GM13976 (cell line): ENCODE measurements around the gene CASKIN2.

Source experiments
- DNase-seq: peaks from one replicate; pipeline ENCODE4 v3.0.0; 2012; ENCODE audit warnings: low spot score
- in situ Hi-C: fragments of 300-500 bp; cut with MboI; formaldehyde crosslinking; loops from one replicate; pipeline ENCODE4 v1.12.0; 2022; ENCODE audit warnings: low sequenced_read_pairs, mixed read lengths, inconsistent platforms; ENCODE audit not compliant: unreplicated experiment
- TF ChIP-seq, protein P1 (sequence below): IDR thresholded peaks from 2 replicates; pipeline ENCODE4 v1.5.1; 2012; ENCODE audit warnings: borderline replicate concordance, mild to moderate bottlenecking; ENCODE audit not compliant: insufficient read depth; ENCODE audit errors: extremely low read depth, missing control alignments, control extremely low read depth

Gene CASKIN2

DNA sequence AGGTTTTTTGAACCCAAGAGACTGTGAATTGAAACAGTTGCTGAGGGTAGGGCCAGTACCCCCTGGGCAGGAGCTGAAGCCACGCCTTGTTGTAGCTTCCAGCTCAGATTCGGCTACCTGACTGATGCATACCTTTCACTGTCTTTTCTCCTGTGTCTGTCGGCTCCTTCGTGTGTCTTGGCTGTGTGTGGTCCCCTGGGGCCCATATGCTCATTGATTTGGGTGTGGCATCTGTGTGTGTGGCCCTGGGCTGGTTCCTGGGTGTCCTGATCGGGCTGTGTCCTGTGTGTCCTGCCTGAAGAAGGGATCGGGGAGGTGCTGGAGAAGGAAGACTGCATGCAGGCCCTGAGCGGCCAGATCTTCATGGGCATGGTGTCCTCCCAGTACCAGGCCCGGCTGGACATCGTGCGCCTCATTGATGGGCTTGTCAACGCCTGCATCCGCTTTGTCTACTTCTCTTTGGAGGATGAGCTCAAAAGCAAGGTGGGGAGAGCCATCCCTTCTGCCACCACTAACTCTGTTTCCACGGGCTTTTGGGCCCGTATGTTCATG lies 20.9 kb downstream of the CASKIN2 start:
- no peak for DNase-seq
- TF ChIP-seq, protein P1, sequence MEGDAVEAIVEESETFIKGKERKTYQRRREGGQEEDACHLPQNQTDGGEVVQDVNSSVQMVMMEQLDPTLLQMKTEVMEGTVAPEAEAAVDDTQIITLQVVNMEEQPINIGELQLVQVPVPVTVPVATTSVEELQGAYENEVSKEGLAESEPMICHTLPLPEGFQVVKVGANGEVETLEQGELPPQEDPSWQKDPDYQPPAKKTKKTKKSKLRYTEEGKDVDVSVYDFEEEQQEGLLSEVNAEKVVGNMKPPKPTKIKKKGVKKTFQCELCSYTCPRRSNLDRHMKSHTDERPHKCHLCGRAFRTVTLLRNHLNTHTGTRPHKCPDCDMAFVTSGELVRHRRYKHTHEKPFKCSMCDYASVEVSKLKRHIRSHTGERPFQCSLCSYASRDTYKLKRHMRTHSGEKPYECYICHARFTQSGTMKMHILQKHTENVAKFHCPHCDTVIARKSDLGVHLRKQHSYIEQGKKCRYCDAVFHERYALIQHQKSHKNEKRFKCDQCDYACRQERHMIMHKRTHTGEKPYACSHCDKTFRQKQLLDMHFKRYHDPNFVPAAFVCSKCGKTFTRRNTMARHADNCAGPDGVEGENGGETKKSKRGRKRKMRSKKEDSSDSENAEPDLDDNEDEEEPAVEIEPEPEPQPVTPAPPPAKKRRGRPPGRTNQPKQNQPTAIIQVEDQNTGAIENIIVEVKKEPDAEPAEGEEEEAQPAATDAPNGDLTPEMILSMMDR = no peak
- in situ Hi-C loops = no loop called here

DNA sequence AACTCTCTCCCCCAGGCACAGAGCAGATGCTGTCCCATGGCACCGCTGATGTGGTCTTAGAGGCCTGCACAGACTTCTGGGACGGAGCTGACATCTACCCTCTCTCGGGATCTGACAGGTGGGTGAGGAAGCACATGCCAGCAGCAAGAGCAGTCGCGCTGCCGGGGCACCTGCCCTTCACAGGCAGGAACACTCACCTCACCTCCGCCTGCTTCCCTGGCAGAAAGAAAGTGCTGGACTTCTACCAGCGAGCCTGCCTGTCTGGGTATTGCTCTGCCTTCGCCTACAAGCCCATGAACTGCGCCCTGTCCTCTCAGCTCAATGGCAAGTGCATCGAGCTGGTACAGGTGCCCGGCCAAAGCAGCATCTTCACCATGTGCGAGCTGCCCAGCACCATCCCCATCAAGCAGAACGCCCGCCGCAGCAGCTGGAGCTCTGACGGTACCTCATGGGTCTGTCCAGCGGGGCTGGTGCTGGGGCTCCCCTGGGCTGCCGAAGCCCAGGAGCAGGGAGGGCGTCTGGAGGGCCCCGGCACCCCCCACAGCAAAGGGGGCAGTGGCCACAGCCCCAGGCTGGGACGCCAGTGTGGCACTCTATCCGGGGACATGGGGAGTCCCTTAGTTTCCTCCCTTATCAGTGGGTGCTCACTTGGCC lies 21.7 kb downstream of the CASKIN2 start:
- TF ChIP-seq, protein P1 = no peak
- in situ Hi-C loops = no loop called here
- DNase-seq = no peak

DNA sequence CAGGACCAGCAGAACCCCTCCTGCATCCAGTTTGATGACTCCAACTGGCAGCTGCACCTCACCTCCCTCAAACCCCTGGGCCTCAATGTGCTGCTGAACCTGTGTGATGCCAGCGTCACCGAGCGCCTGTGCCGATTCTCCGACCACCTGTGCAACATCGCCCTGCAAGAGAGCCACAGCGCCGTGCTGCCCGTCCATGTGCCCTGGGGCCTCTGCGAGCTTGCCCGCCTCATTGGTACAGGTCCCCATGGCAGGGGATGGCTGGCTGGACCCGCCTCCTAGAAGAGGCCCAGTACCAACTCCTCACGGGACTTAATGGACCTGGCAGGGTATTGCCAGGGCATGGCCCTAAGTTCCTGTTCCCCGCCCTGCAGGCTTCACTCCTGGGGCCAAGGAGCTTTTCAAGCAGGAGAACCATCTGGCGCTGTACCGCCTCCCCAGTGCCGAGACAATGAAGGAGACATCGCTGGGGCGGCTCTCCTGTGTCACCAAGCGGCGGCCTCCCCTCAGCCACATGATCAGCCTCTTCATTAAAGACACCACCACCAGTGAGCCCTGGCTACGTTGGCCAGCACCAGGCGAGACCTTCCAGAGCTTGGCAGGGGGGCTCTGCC lies 22.7 kb downstream of the CASKIN2 start:
- no peak for DNase-seq
- in situ Hi-C loops = no loop called here

DNA sequence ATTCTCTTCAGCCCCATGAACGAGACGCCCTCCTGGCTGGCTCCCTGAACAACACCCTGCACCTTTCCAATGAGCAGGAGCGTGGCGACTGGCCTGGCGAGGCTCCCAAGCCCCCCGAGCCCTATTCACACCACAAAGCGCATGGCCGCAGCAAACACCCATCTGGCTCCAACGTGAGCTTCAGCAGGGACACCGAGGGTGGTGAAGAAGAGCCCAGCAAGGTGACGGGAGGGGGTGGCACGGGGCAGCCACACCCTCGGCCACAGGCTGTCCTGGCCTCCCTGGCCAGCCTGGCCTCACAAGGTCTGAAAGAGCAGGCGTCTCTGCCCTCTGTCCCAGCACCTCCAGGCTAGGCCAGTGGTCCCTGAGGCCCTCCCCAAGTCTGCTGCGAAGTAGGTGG lies 23.7 kb downstream of the CASKIN2 start:
- no peak for DNase-seq
- TF ChIP-seq, protein P1 = no peak
- in situ Hi-C loops = no loop called here

More for the DNA sequence above, 22.7 kb downstream of the CASKIN2 start:
- TF ChIP-seq, protein P1 = no peak

DNA sequence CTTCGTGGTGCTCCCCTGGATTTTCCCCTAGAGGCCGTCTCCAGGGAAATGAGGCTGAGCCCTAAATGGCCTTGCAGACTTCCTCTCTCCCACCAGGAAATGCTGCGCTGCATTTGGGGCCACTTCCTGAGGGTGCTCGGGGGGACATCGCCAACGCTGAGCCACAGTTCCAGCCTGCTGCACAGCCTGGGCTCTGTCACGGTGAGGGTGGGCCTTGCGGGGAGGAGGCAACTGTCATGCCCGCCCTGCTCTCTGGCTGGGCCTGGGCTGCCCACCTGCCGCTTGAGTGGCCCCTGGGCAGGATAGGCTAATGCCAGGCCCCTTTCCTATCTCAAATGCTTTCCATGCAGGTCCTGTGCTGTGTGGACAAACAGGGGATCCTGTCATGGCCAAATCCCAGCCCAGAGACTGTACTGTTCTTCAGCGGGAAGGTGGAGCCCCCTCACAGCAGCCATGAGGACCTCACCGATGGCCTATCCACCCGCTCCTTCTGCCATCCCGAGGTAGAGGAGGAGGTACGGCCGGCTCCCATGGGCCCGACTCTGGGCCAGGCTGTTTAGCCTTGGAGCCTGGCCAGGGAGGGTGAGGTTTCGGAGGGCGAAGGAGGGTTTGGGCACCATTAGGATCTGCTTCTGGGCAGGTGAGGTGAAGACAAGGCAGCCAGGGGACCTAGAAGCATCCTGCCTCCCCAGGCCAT lies 24.2 kb downstream of the CASKIN2 start:
- DNase-seq = no peak
- in situ Hi-C loops = no loop called here
- TF ChIP-seq, protein P1 = no peak

DNA sequence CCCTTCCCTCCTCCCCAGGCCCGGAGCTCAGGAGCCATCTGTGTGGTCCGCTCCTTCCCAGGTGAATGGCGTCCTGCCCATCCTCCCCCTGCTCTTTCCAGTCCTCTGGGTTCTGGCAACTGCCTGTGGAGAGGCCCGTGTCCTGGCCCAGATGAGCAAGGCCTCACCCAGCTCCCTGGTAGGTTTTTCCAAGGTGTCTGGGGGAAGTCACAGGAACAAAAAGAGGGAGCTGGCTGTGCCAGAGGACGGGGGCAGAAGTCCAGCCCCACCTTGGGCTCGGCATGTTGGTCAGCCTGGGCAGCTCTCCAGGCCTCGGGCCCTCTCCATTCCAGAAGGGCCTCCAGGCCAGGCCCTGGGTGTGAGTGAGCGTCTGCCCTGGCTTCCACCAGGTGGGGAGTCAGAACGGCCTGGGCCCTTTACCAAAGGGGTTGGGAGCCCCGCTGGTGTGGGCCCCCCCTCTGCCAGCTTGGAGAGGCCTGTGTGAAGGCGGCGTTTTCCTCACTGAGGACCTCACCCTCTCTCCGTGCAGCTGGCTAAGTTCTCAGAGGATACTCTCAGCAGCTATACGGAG lies 25.1 kb downstream of the CASKIN2 start:
- in situ Hi-C loops = no loop called here
- DNase-seq = no peak

More for the DNA sequence above, 25.1 kb downstream of the CASKIN2 start:
- TF ChIP-seq, protein P1 = no peak
